Islet precursor cell (in vitro differentiated cells): ENCODE measurements around the gene GSPT1.
"Not testable (repeated sequence)": the region's sequence is repeated elsewhere in the genome, so short reads cannot be mapped to it uniquely, and the experiment has no call there.

ENCODE experiments used
- DNase-seq: peaks from one replicate; pipeline ENCODE4 v3.0.0-alpha.2; 2018

Gene GSPT1

DNA sequence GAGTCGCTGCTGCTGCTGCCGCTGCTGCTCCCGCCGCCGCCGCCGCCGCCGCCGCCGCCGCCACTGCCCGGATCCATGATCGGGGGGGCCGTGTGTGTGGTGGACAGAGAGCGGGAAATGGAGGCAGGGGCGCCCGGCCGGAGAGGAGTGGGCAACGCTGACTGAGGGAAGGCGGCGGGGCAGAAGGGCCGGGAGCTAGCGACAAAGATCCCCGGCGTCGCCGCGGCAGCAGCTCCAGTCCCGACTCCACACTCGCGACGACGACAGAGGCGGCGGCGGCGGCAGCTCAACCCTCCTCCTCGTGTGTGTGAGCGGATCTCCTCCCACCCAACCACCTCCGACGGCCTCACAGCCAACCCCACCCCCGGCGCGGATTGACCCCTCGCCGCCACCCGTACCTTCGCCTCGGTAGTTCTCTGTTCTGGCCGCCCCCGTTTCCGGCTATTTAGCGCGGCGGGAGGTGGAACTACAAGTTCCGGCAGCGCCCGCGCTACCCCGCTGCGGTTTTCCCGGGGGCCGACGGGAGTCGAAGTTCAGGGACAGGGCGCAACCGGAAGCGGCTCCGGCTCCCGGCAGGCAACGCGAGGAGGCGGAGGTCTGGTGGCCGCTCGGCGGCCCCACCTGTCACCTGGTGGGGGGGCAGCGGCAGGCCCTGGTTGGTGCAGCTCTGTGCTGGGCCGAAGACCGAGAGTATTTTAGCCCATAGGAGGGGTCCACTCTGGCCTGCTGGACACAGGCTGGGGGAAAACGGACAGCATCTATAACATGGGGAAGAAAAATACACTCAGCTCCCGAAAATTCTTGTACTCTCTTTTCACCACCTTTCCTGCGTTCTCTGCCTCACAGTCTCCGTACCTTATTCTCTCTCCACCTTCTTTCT lies at the start of gene GSPT1:
GSPT1 (minus strand) TSS at position 313 of the 880 bp plus-strand sequence; CDS start at position 77, 236 bp downstream.
- DNase-seq, result peak; percentile 99

GRCh38 chr16:11964761-11965551 lies 49.2 kb upstream of the GSPT1 start, which contains the start of gene TNFRSF17:
TSS of gene TNFRSF17 (plus strand) at chr16:11965210. CDS start at chr16:11965325, 115 bp downstream.
- no peak for DNase-seq

DNA sequence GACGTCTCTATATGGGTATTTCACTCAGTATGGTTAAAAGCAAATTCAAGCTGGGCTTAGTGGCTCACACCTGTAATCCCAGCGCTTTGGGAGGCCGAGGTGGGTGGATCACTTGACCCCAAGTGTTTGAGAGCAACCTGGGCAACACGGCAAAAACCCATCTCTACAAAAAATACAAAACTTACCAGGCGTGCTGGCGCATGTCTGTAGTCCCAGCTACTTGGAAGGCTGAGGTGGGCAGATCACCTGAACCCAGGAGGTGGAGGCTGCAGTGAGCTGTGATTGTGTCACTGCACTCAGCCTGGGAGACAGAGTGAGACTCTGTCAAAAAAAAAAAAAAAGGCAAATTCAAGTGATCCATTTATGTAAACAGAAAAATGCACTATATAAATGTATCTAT lies 48.0 kb upstream of the GSPT1 start:
- DNase-seq, result no peak

DNA sequence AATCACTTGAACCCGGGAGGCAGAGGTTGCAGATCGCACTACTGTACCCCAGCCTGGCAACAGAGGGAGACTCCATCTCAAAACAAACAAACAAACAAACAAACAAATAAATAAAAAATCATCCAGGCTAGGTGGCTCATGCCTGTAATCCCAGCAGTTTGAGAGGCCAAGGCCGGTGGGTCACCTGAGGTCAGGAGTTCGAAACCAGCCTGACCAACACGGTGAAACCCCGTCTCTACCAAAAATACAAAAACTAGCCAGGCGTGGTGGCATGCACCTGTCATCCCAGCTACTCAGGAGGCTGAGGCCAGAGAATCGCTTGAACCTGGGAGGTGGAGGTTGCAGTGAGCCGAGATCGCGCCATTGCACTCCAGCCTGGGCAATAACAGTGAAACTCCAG lies 47.2 kb upstream of the GSPT1 start:
- not testable (repeated sequence) for DNase-seq

DNA sequence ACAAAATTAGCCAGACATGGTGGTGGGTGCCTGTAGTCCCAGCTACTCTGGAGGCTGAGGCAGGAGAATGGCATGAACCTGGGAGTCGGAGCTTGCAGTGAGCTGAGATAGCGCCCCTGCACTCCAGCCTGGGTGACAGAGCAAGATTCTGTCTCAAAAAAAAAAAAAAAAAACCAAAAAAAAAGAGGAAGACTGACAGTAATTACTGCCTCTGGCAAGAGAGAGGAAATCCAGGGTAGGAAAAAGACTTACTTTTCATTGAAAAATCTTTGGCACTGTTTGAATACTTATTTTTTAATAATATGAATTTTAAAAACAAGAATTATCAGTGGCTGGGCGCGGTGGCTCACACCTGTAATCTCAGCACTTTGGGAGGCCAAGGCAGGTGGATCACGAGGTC lies 46.7 kb upstream of the GSPT1 start:
- not testable (repeated sequence) for DNase-seq

DNA sequence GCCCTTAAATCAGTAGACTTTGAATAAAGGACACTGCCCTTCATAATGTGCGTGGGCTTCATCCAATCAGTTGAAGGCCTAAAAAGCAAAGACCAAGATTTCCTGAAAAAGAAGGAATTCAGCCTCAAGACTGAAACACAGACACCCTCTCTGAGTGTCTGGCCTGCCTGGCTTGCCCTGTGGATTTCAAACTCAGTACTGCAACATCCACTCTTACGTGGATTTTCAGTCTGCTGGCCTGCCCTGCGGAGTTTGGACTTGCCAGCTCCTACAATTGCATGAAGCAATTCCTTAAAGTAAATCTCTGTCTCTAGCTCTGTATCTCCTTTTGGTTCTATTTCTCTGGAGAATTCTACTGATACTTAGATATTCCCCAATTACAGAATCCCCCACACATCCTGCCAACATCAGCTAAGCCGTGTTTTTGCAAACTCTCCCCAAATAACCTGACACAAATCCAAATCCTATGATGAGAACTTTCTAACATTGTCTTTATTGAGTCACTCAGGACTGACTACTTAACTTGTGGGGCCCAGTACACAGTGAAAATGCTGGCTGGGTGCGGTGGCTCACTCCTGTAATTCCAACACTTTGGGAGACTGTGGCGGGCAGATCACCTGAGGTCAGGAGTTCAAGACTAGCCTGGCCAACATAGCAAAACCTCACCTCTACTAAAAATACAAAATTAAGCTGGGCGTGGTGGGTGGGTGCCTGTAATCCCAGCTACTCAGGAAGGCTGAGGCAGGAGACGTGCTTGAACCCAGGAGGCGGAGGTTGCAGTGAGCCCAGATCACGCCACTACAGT lies 42.0 kb upstream of the GSPT1 start:
- DNase-seq, result no peak

GRCh38 chr16:11956558-11956957 lies 40.8 kb upstream of the GSPT1 start:
- no peak for DNase-seq

GRCh38 chr16:11955713-11956123 lies 40.0 kb upstream of the GSPT1 start:
- DNase-seq, result peak; percentile 90

DNA sequence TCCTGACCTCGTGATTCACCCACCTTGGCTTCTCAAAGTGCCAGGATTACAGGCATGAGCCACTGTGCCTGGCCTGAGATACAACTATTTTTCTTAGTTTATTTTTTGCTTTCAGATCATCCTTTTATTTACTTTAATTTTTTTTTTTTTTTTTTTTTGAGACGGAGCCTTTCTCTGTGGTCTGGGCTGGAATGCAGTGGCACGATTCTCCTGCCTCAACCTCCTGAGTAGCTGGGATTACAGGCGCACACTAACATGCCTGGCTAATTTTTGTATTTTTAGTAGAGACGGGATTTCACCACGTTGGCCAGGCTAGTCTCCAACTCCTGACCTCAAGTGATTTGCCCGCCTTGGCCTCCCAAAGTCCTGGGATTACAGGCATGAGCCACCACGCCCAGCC lies 37.8 kb upstream of the GSPT1 start:
- DNase-seq, result not testable (repeated sequence)

- no peak for DNase-seq
These were observed 34.6 kb upstream of the GSPT1 start for GRCh38 chr16:11950388-11950787.

- DNase-seq, result peak; percentile 75
These were observed 33.8 kb upstream of the GSPT1 start for GRCh38 chr16:11949527-11949926.

DNA sequence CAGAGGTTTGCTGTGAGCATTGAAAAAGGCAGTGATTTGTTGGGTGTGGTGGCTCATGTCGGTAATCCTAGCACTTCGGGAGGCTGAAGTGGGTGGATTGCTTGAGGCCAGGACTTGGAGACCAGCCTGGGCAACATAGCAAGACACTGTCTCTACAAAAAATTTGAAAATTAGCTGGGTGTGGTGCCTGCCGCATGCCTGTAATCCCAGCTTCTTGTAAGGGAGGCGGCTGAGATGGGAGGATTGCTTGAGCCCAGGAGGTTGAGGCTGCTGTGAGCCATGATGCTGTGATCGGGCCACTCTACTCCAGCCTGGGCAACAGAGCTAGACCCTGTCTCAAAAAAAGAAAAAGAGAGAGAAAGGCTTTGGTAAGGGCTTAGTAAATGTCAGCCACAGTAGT lies 33.1 kb upstream of the GSPT1 start:
- no peak for DNase-seq

DNA sequence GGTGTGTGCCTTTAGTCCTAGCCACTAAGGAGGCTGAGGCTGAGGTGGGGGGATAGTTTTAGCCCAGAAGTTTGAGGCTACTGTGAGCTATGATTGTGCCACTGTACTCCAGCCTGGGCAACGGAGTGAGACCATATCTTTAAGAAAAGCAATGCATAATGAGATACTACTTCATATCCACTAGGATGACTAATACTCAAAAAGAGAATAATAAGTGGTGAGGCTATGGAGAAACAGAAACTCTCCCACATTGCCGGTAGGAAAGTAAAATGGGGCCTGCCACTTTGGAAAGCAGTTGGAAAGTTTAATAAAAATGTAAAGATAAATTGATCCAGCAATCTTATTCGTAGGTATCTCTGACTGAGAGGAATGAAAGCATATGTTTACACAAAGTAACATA lies 30.7 kb upstream of the GSPT1 start:
- no peak for DNase-seq

DNA sequence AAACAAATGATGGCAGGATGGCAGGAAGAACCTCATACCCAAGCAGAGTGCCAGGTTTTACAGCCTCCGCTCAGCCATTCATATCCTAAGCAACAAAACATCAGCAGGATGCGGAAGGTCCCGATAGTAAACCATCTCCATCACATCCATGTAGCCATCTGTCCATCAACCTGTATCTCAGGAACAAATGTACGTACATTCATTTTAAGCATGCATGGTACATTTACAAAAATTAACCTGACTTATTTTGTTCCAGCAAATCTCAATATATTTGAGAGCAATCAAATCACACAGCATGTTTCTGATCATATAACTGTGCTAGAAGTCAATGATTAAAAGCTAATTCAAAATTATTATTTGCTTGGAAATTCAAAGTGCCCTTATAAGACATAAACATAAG lies 26.2 kb upstream of the GSPT1 start, which contains the start of gene NPIPB2:
NPIPB2 (minus strand) TSS at position 101 of the 400 bp plus-strand sequence; CDS start at position 101, 0 bp downstream.
- not testable (repeated sequence) for DNase-seq

- DNase-seq, result not testable (repeated sequence)
These were observed 11.6 kb upstream of the GSPT1 start for GRCh38 chr16:11927350-11927749.

GRCh38 chr16:11924046-11924445 lies 8.3 kb upstream of the GSPT1 start:
- not testable (repeated sequence) for DNase-seq

DNA sequence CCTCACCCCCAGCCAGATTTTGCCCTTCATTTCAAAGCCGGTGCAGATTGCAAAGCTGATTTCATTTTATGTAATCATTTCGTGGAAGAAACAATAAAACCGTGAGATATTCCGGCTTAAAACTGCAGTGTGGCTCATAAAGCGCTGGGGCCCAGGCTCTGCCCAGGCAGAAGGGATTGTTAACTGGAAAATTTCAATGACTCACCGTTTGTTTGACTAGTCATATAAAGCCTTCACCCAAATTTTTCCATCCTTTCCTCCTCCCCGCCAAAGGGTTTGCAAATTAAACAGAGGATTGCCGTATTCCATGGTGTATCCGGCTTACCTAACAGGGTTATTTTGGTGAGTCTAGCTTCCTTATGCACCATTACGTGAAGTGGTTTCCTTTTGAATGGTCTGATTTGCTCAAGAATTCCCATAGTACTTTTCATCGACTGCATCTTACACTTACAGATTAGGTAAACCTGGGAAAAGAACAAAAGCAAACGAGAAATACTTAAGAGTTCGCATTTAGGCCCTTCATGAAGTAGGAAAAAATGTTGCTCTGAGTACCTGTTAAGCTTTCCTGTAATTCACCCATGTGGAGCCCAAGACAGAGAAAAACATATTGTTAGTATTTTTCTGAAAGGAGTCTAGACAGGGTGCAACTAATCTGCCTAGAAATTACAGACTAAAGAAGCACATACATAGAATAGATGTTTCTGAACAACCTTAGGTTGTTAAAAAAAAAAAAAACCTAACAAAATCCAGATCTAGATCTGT lies 949 bp upstream of the GSPT1 start:
- peak; percentile 53 for DNase-seq

DNA sequence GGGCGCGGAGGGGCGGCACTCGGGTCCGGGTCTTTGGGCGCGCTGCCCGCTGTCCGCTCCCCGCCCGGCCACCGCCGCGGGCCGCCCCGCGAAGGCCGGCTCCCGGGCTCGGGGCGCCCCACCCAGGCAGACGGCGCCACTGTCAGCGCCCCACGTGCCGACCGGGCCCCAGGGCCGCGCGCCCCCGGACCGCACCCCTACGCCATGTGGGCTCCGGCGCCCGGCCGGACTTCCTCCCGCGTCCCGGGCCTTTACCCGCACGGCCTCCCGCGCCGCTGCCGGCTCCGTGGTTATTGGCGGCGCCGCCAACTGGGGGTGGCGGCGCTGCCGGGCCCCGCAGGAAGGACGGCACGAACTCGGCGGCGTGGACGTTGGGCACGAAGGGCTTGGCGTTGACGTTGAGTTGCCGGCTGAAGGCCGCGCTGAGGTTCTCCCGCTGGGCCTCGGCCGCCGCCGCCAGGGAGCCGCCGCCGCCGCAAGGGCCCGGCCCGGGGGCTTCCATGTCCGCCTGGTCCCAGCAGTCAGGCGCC lies 577 bp downstream of the GSPT1 start:
- DNase-seq, result peak; percentile 53

- DNase-seq, result peak; percentile 57
These were observed 1.3 kb downstream of the GSPT1 start for GRCh38 chr16:11914210-11915113.

DNA sequence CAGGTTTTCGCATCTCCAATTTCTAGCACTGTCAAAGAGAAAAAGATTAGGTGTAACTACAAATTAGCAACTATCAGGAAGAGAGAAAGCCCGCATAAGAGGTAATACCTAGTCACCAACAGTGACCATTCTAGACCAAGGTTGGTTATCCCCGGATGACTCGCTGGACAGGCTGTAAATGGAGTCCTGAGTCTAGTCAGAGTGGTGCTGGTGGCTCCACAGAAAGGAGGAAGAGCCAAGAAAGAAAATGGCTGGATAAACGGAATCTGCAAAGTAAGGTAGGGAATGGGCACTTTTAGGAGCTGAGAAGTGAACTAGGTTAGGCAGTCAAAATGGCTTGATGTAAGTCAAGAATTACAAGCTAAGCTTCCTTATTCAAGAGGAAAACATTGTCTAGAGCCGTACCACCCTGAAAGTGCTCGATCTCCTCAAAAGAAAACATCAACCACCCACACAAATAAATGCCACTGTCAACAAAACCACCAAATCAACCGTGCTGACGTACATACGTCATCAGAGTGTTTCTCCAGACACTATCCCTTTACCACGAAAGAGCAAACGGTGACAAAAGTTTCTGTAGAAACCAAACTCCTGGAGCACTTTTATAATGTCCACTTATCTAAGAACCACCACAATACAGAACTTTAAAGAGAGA lies 2.2 kb downstream of the GSPT1 start:
- peak; percentile 71 for DNase-seq
